HCT116 (cell line): ENCODE results near the gene DOP1A.

ENCODE experiments used
- EGR1 ChIP-seq: IDR thresholded peaks from 2 replicates; pipeline ENCODE4 v1.6.1; 2012; ENCODE audit warnings: low read depth
- EZH2 ChIP-seq: fragments of 200-600 bp; sonication (generic); IDR thresholded peaks from 2 replicates; pipeline ENCODE4 v1.6.1; 2017; ENCODE audit warnings: antibody characterized with exemption, mixed run types
- POLR2A ChIP-seq: IDR thresholded peaks from 2 replicates; pipeline ENCODE4 v1.7.0; 2011; ENCODE audit warnings: borderline replicate concordance; ENCODE audit not compliant: insufficient read depth, insufficient read length; ENCODE audit errors: extremely low read depth
- SP1 ChIP-seq: IDR thresholded peaks from 2 replicates; pipeline ENCODE4 v1.6.1; 2012; ENCODE audit warnings: low read depth
- TCF7L2 ChIP-seq: IDR thresholded peaks from 2 replicates; pipeline ENCODE4 v1.7.0; 2011; ENCODE audit warnings: borderline replicate concordance, inconsistent platforms; ENCODE audit not compliant: insufficient read depth, insufficient read length; ENCODE audit errors: extremely low read depth
- TF ChIP-seq, protein P1 (sequence below), 3 experiments: fragments of 200-600 bp in 1 of 3; sonication (generic) in 1 of 3; IDR thresholded peaks in 2 of 3; conservative IDR thresholded peaks in 1 of 3; 2 replicates each; pipeline ENCODE4 v1.5.1; 2012 to 2017; ENCODE audit warnings: low read depth in 2 of 3, low read length in 2 of 3, antibody characterized with exemption in 1 of 3, borderline replicate concordance in 1 of 3, control low read depth in 1 of 3, mild to moderate bottlenecking in 1 of 3, mixed read lengths in 1 of 3, mixed run types in 1 of 3, moderate library complexity in 1 of 3; ENCODE audit not compliant: insufficient read depth in 1 of 3
- TF ChIP-seq, protein P2 (sequence below): IDR thresholded peaks from 2 replicates; pipeline ENCODE4 v1.6.1; 2011; ENCODE audit warnings: mild to moderate bottlenecking, low read length, moderate library complexity; ENCODE audit not compliant: insufficient replicate concordance; ENCODE audit errors: extremely low read depth
- TF ChIP-seq, protein P3 (sequence below): IDR thresholded peaks from 2 replicates; pipeline ENCODE4 v1.6.1; 2012; ENCODE audit warnings: low read depth
- TF ChIP-seq, protein P4 (sequence below): IDR thresholded peaks from 2 replicates; pipeline ENCODE4 v1.6.1; 2012

DNA sequence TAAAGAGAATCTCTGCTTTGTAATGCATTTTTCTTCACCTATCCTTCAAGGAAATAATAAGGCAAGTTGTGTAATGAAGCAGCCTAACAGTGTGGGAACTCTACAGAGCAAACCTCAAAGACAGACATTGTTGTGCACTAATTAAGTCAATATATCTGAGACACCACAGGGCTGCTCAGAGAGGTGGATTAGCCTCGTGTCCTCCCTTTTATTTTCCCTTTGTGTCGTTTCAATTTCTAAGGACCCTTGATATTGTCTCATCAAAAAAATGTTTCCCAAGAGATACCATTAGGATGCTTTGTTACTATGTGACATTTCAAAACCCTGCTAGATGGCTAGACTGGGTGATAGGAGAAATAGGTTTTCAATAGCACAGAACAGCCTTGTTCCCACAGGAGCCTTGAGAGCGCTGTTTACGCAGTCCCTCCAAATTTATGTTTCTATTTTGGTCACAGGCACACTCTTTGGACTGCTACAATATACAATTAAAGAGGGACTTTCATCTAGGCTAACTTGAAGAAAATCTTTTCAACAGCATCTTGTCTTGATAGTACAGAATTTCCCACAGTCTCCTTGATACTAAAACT, 24.9 kb upstream of the DOP1A start:
- no peak for TF ChIP-seq EZH2
- no peak for TF ChIP-seq SP1
- TF ChIP-seq, protein P1, sequence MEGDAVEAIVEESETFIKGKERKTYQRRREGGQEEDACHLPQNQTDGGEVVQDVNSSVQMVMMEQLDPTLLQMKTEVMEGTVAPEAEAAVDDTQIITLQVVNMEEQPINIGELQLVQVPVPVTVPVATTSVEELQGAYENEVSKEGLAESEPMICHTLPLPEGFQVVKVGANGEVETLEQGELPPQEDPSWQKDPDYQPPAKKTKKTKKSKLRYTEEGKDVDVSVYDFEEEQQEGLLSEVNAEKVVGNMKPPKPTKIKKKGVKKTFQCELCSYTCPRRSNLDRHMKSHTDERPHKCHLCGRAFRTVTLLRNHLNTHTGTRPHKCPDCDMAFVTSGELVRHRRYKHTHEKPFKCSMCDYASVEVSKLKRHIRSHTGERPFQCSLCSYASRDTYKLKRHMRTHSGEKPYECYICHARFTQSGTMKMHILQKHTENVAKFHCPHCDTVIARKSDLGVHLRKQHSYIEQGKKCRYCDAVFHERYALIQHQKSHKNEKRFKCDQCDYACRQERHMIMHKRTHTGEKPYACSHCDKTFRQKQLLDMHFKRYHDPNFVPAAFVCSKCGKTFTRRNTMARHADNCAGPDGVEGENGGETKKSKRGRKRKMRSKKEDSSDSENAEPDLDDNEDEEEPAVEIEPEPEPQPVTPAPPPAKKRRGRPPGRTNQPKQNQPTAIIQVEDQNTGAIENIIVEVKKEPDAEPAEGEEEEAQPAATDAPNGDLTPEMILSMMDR (IDR thresholded peaks at IDR 0.05 in 2 of 3, conservative IDR thresholded peaks at IDR 0.05 in 1 of 3; ENCODE audit: borderline replicate concordance in 1 of 3, insufficient read depth in 1 of 3, low read depth in 2 of 3, low read length in 2 of 3): no peak
- TF ChIP-seq TCF7L2: no peak
- TF ChIP-seq POLR2A: no peak
- TF ChIP-seq EGR1: no peak
- TF ChIP-seq, protein P2, sequence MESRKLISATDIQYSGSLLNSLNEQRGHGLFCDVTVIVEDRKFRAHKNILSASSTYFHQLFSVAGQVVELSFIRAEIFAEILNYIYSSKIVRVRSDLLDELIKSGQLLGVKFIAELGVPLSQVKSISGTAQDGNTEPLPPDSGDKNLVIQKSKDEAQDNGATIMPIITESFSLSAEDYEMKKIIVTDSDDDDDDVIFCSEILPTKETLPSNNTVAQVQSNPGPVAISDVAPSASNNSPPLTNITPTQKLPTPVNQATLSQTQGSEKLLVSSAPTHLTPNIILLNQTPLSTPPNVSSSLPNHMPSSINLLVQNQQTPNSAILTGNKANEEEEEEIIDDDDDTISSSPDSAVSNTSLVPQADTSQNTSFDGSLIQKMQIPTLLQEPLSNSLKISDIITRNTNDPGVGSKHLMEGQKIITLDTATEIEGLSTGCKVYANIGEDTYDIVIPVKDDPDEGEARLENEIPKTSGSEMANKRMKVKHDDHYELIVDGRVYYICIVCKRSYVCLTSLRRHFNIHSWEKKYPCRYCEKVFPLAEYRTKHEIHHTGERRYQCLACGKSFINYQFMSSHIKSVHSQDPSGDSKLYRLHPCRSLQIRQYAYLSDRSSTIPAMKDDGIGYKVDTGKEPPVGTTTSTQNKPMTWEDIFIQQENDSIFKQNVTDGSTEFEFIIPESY: no peak
- TF ChIP-seq, protein P3, sequence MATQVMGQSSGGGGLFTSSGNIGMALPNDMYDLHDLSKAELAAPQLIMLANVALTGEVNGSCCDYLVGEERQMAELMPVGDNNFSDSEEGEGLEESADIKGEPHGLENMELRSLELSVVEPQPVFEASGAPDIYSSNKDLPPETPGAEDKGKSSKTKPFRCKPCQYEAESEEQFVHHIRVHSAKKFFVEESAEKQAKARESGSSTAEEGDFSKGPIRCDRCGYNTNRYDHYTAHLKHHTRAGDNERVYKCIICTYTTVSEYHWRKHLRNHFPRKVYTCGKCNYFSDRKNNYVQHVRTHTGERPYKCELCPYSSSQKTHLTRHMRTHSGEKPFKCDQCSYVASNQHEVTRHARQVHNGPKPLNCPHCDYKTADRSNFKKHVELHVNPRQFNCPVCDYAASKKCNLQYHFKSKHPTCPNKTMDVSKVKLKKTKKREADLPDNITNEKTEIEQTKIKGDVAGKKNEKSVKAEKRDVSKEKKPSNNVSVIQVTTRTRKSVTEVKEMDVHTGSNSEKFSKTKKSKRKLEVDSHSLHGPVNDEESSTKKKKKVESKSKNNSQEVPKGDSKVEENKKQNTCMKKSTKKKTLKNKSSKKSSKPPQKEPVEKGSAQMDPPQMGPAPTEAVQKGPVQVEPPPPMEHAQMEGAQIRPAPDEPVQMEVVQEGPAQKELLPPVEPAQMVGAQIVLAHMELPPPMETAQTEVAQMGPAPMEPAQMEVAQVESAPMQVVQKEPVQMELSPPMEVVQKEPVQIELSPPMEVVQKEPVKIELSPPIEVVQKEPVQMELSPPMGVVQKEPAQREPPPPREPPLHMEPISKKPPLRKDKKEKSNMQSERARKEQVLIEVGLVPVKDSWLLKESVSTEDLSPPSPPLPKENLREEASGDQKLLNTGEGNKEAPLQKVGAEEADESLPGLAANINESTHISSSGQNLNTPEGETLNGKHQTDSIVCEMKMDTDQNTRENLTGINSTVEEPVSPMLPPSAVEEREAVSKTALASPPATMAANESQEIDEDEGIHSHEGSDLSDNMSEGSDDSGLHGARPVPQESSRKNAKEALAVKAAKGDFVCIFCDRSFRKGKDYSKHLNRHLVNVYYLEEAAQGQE: no peak
- TF ChIP-seq, protein P4, sequence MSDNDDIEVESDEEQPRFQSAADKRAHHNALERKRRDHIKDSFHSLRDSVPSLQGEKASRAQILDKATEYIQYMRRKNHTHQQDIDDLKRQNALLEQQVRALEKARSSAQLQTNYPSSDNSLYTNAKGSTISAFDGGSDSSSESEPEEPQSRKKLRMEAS: no peak
